ENCODE results near the gene TP73. TPM values are rescaled to one million over a fixed set of nuclear protein-coding genes. Genes with fewer than 3 reads are reported as not detected.

The TP73 gene
- total and polyA plus RNA-seq, 2 donors (not counting 1 experiment from before 2014, with no cell fraction given) = 1.2 to 2.4 TPM

GRCh38 chr1:3681898-3682806, 29.8 kb downstream of the TP73 start:
- no peak overlapping the region for H3K27ac ChIP-seq (ENCODE audit: low read length in 2 of 2)
- no peak overlapping the region for H3K9ac ChIP-seq (ENCODE audit: low read length)
- DNase-seq (no peak), ATAC-seq (ENCODE audit: low read depth) (no peak)
- POLR2A ChIA-PET = no interaction called here
- no peak overlapping the region for H3K4me3 ChIP-seq (ENCODE audit: control extremely low read depth in 1 of 5, extremely low read depth in 1 of 5, insufficient read depth in 1 of 5, low read depth in 2 of 5, low read length in 4 of 5)
- H3K36me3 ChIP-seq (replicated peaks in 1 of 2; ENCODE audit: control extremely low read depth in 1 of 2, control insufficient read depth in 1 of 2, extremely low read depth in 1 of 2, insufficient read depth in 2 of 2, low read length in 1 of 2) = no peaks in the 10 kb centered on the region
- CTCF ChIA-PET = no interaction called here
- H2AFZ ChIP-seq (ENCODE audit: insufficient read depth, low read depth, low read length, poor library complexity, severe bottlenecking) = no peak overlapping the region
- WGBS (ENCODE audit: insufficient coverage) = 93% methylated on average over 27 of the region's 27 CpGs
- H3K9me3 Mint-ChIP-seq (ENCODE audit: insufficient read depth) = no peaks in the 10 kb centered on the region
- H4K20me1 ChIP-seq (ENCODE audit: control insufficient read depth, insufficient read depth, low read length, poor library complexity, severe bottlenecking) = no peaks in the 10 kb centered on the region
- H3K9me3 ChIP-seq (ENCODE audit: control extremely low read depth in 1 of 3, control insufficient read depth in 2 of 3, insufficient read depth in 1 of 3, low read length in 2 of 3) = peaks cover 0 to 8% (median 0%) of the 10 kb centered on the region in 3 donors
- H3K4me3 Mint-ChIP-seq = no peak overlapping the region
- TF ChIP-seq CTCF (IDR thresholded peaks at IDR 0.05) = no peak
- H3K4me2 ChIP-seq (replicated peaks; ENCODE audit: low read depth, low read length, poor library complexity, severe bottlenecking) = no peak overlapping the region
- H3K79me2 ChIP-seq (ENCODE audit: control insufficient read depth, insufficient read depth, low read length) = no peaks in the 10 kb centered on the region
- intact Hi-C loops (cut with micrococcal nuclease) = no loop called here
- peaks cover 0 to 3% (median 0%) of the 10 kb centered on the region in 4 experiments for H3K27me3 ChIP-seq (replicated peaks in 1 of 4; ENCODE audit: control extremely low read depth in 1 of 4, control insufficient read depth in 3 of 4, insufficient read depth in 4 of 4, low read length in 3 of 4)
- H3K4me1 Mint-ChIP-seq = peaks cover 45% of the 10 kb centered on the region
- H3K27me3 Mint-ChIP-seq = peaks cover 6% of the 10 kb centered on the region
- H3K4me1 ChIP-seq (ENCODE audit: control insufficient read depth in 2 of 2, insufficient read depth in 2 of 2, low read length in 2 of 2) = peaks cover 24 to 42% of the 10 kb centered on the region in 2 donors
- no peak overlapping the region for H3K27ac Mint-ChIP-seq

DNA sequence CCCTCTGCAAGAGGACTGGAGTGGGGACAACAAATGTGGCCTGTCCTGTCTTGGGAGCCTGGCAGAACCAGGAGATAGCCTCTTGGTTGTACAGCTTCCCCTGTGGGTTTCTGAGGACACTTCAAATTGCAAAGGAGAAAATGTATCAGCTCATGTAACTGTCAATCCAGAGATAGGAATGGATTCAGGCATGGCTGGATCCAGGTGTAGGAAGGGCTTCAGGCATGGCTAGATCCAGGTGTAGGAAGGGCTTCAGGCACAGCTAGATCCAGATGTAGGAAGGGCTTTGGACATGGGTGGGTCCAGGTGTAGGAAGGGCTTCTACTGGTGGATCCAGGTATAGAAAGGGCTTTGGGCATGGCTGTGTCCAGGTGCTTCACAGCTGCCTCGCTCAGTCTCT, 30.9 kb downstream of the TP73 start:
- Histone ChIP-seq H3K4me2 (replicated peaks; ENCODE audit: low read depth, low read length, poor library complexity, severe bottlenecking) (no peak overlapping the region), H4K20me1 (ENCODE audit: control insufficient read depth, insufficient read depth, low read length, poor library complexity, severe bottlenecking) (no peaks in the 10 kb centered on the region), H3K4me3 (ENCODE audit: control extremely low read depth in 1 of 5, extremely low read depth in 1 of 5, insufficient read depth in 1 of 5, low read depth in 2 of 5, low read length in 4 of 5) (no peak overlapping the region), H3K9ac (ENCODE audit: low read length) (no peak overlapping the region), H2AFZ (ENCODE audit: insufficient read depth, low read depth, low read length, poor library complexity, severe bottlenecking) (no peak overlapping the region), H3K27ac (ENCODE audit: low read length in 2 of 2) (no peak overlapping the region), H3K27me3 (replicated peaks in 1 of 4; ENCODE audit: control extremely low read depth in 1 of 4, control insufficient read depth in 3 of 4, insufficient read depth in 4 of 4, low read length in 3 of 4) (peaks cover 0 to 3% (median 0%) of the 10 kb centered on the region in 4 experiments), H3K79me2 (ENCODE audit: control insufficient read depth, insufficient read depth, low read length) (no peaks in the 10 kb centered on the region), H3K36me3 (replicated peaks in 1 of 2; ENCODE audit: control extremely low read depth in 1 of 2, control insufficient read depth in 1 of 2, extremely low read depth in 1 of 2, insufficient read depth in 2 of 2, low read length in 1 of 2) (no peaks in the 10 kb centered on the region), H3K9me3 (ENCODE audit: control extremely low read depth in 1 of 3, control insufficient read depth in 2 of 3, insufficient read depth in 1 of 3, low read length in 2 of 3) (peaks cover 0 to 8% (median 0%) of the 10 kb centered on the region in 3 donors), H3K4me1 (ENCODE audit: control insufficient read depth in 2 of 2, insufficient read depth in 2 of 2, low read length in 2 of 2) (peaks cover 13 to 32% of the 10 kb centered on the region in 2 donors)
- no peak for ATAC-seq (ENCODE audit: low read depth)
- Mint-ChIP-seq H3K27me3 (peaks cover 6% of the 10 kb centered on the region), H3K9me3 (ENCODE audit: insufficient read depth) (no peaks in the 10 kb centered on the region), H3K4me3 (no peak overlapping the region), H3K27ac (no peak overlapping the region), H3K4me1 (peaks cover 34% of the 10 kb centered on the region)
- 100% methylated on average over 1 of the region's 1 CpG for WGBS (ENCODE audit: insufficient coverage)
- DNase-seq = no peak
- ChIA-PET POLR2A (no interaction called here), CTCF (no interaction called here)
- intact Hi-C loops (cut with micrococcal nuclease) = no loop called here
- TF ChIP-seq EZH2 (IDR thresholded peaks at IDR 0.05; ENCODE audit: borderline replicate concordance, insufficient read depth, low read depth, low read length, poor library complexity, severe bottlenecking) = no peak
- no peak for TF ChIP-seq CTCF (IDR thresholded peaks at IDR 0.05)

Measured in B cell (primary cell).